ENCODE results near the gene CAMK2G. TPM values are rescaled to one million over a fixed set of nuclear protein-coding genes. Genes with fewer than 3 reads are reported as not detected.

CAMK2G gene
- total RNA-seq, 1 experiment from 2014 or later = 179 TPM

DNA sequence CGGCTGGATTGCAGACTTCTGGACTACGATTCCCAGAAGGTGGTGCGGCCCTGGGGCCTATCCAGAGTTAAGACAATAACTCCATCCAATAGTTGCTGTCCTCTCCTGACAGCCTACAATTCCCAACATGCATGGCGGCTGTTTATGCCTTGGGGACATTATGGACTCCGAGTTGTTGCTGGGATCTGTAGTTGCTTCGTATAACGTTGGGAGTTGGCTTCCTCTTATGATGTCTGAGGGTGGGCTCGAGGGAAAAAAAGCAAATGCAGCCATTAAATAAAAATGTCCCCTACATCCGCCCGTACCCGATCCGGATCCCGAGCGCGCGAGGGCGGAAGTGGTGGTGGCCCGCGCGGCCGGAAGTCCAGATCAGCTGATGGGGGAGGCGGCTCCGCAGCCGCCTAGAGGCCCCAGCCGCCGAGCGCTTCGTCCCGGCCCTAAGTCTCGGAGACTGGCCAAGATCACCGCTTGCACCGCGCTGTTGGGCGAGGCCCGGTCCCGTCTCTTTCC is 89.1 kb downstream of the CAMK2G start, which contains the start of gene ZSWIM8:
Gene ZSWIM8 (plus strand): TSS at position 396 of the 510 bp plus-strand sequence. CDS start 273 bp downstream, outside the sequence.
- CTCF ChIA-PET = no interaction called here
- ATAC-seq = peak; percentile 81
- no TSS peak for BruUV-seq (replicated peaks)

DNA sequence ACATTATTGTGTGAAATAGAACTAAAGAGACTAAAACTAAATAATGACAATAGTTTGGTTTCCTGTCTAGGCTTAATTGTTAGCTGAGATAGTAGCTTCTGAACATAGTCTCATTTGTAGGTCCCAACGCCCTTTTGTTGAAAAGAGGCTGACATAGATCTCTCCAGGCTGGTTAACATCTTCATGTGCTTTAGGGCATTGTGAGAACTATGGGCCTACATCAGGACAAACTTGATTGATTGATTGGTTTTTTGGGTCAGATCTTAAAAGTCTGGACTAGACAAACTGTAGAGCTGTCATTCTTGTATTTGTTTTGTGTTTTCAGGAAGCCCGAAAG is 91.6 kb downstream of the CAMK2G start:
- no peak overlapping the region for H3K27ac ChIP-seq (ENCODE audit: low read length)
- H3K4me2 ChIP-seq (ENCODE audit: low read length) = peak overlapping the region; percentile 86
- 0 out of 2 replicates have a peak overlapping the region, but pooled peaks have one; percentile 78 for H2AFZ ChIP-seq (ENCODE audit: low read length)
- ChIA-PET POLR2A (ENCODE audit: unreplicated experiment) (no interaction called here), CTCF (no interaction called here)
- no peaks in the 10 kb centered on the region for H3K9me3 ChIP-seq (ENCODE audit: low read length)
- 0 out of 2 replicates have a peak, but pooled peaks cover 11% of the 10 kb centered on the region for H4K20me1 ChIP-seq (ENCODE audit: low read length)
- BruUV-seq (replicated peaks) = no TSS peak
- TF ChIP-seq, protein P1, sequence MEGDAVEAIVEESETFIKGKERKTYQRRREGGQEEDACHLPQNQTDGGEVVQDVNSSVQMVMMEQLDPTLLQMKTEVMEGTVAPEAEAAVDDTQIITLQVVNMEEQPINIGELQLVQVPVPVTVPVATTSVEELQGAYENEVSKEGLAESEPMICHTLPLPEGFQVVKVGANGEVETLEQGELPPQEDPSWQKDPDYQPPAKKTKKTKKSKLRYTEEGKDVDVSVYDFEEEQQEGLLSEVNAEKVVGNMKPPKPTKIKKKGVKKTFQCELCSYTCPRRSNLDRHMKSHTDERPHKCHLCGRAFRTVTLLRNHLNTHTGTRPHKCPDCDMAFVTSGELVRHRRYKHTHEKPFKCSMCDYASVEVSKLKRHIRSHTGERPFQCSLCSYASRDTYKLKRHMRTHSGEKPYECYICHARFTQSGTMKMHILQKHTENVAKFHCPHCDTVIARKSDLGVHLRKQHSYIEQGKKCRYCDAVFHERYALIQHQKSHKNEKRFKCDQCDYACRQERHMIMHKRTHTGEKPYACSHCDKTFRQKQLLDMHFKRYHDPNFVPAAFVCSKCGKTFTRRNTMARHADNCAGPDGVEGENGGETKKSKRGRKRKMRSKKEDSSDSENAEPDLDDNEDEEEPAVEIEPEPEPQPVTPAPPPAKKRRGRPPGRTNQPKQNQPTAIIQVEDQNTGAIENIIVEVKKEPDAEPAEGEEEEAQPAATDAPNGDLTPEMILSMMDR (conservative IDR thresholded peaks at IDR 0.05; ENCODE audit: low read depth, low read length) = no peak
- TF ChIP-seq EZH2 (IDR thresholded peaks at IDR 0.05; ENCODE audit: low read length, unreplicated experiment) = no peak
- TF ChIP-seq EZH2phosphoT487 (IDR thresholded peaks at IDR 0.05; ENCODE audit: borderline replicate concordance, low read length) = no peak
- H3K27me3 ChIP-seq (ENCODE audit: low read length) = no peaks in the 10 kb centered on the region
- peaks cover 45% of the 10 kb centered on the region for H3K4me1 ChIP-seq (ENCODE audit: insufficient read depth, low read length)
- peak overlapping the region; percentile 66 for H3K4me3 ChIP-seq (ENCODE audit: low read length)
- H3K9ac ChIP-seq (ENCODE audit: low read length) = peak overlapping the region; percentile 81
- peaks cover 91% of the 10 kb centered on the region for H3K79me2 ChIP-seq (ENCODE audit: low read length)
- no peaks in the 10 kb centered on the region for H3K9me2 ChIP-seq (replicated peaks; ENCODE audit: low read length)
- peaks cover 12% of the 10 kb centered on the region for H3K36me3 ChIP-seq (ENCODE audit: low read depth, low read length)
- DNase-seq = no peak
- ATAC-seq = no peak
- H3F3A ChIP-seq (ENCODE audit: low read length, unreplicated experiment) = peaks cover 12% of the 10 kb centered on the region
- intact Hi-C loops (cut with micrococcal nuclease) = no loop called here

More for the DNA sequence above, 89.1 kb downstream of the CAMK2G start, which contains the start of gene ZSWIM8:
- intact Hi-C loops (cut with micrococcal nuclease) = loop anchor here (1.0 to 5.0 kb wide), 5 partner anchors 12 to 133 kb away; partner anchors contain the start of genes NDST2 and SEC24C
- Histone ChIP-seq H2AFZ (ENCODE audit: low read length) (peak within 1 kb of the TSS; percentile 80), H3K4me3 (ENCODE audit: low read length) (peak within 1 kb of the TSS; percentile 80), H3K4me1 (ENCODE audit: insufficient read depth, low read length) (peaks cover 38% of the 10 kb centered on the region), H4K20me1 (ENCODE audit: low read length) (0 out of 2 replicates have a peak, but pooled peaks cover 11% of the 10 kb centered on the region), H3K27me3 (ENCODE audit: low read length) (no peaks in the 10 kb centered on the region), H3K36me3 (ENCODE audit: low read depth, low read length) (peaks cover 11% of the 10 kb centered on the region), H3F3A (ENCODE audit: low read length, unreplicated experiment) (no peaks in the 10 kb centered on the region), H3K27ac (ENCODE audit: low read length) (peak within 1 kb of the TSS; percentile 36), H3K4me2 (ENCODE audit: low read length) (peak within 1 kb of the TSS; percentile 85), H3K79me2 (ENCODE audit: low read length) (peaks cover 76% of the 10 kb centered on the region), H3K9ac (ENCODE audit: low read length) (peak within 1 kb of the TSS; percentile 69), H3K9me3 (ENCODE audit: low read length) (no peaks in the 10 kb centered on the region), H3K9me2 (replicated peaks; ENCODE audit: low read length) (no peaks in the 10 kb centered on the region)
- POLR2A ChIA-PET (ENCODE audit: unreplicated experiment) = interaction anchor here (0.6 to 1.2 kb wide), 2 partner anchors 103 to 159 kb away, joined by 5 to 7 read pairs; no protein-coding TSS in a partner anchor
- TF ChIP-seq EZH2phosphoT487 (IDR thresholded peaks at IDR 0.05; ENCODE audit: borderline replicate concordance, low read length) (no peak), EZH2 (IDR thresholded peaks at IDR 0.05; ENCODE audit: low read length, unreplicated experiment) (no peak)
- TF ChIP-seq, protein P1 (conservative IDR thresholded peaks at IDR 0.05; ENCODE audit: low read depth, low read length) = no peak
- DNase-seq = peak; percentile 100
